ENCODE results near the gene COX4I2.

DNA sequence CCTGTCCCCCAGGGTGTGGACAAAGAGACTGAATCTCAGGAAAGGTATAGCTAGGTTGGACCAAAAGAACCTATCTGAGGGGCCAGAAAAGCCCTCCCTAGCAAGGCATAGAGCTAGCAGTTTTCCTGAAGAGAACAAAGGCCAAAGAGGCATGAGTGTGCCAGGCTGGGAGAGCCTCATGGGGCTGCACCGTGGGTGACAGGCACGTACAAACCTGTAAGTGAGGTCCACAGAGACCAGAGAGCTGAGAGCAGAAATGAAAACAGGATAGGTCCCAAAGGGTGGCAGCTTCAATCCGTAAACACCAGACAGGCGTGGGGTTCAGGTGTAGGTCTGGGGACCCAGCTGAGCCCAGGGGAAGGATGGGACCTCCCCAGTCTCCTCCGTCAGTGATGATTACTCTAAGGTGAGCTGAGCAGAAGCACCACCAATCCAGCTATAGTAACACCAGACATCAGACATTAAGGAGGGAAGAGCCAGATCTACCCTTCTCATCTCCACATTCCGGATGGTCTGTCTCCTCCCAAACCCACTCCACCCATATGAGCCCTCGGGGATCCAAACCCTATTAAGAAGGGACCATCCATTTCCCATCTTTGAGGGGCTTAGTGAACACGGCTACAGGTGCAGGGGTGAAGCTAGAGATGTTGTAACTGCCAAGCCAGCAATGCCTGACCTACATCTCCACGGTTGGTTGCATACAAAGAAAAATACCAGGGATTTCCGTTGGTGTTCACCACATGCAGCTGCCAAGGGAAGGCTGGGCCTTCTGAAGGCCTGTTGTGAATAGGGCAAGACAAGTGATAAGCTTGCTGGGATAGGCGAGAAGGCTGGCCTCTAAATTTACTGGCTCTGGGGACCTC is 46.7 kb downstream of the COX4I2 start:
- TF ChIP-seq EZH2 (IDR thresholded peaks at IDR 0.05; ENCODE audit: borderline replicate concordance, low read depth, low read length, poor library complexity, severe bottlenecking): no peak
- TF ChIP-seq, protein P1, sequence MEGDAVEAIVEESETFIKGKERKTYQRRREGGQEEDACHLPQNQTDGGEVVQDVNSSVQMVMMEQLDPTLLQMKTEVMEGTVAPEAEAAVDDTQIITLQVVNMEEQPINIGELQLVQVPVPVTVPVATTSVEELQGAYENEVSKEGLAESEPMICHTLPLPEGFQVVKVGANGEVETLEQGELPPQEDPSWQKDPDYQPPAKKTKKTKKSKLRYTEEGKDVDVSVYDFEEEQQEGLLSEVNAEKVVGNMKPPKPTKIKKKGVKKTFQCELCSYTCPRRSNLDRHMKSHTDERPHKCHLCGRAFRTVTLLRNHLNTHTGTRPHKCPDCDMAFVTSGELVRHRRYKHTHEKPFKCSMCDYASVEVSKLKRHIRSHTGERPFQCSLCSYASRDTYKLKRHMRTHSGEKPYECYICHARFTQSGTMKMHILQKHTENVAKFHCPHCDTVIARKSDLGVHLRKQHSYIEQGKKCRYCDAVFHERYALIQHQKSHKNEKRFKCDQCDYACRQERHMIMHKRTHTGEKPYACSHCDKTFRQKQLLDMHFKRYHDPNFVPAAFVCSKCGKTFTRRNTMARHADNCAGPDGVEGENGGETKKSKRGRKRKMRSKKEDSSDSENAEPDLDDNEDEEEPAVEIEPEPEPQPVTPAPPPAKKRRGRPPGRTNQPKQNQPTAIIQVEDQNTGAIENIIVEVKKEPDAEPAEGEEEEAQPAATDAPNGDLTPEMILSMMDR (conservative IDR thresholded peaks at IDR 0.05; ENCODE audit: low read depth, low read length): no peak

Measured in A673 (cell line).